Measurements from ENCODE around the gene MPO. TPM values are rescaled to one million over a fixed set of nuclear protein-coding genes. Genes with fewer than 3 reads are reported as not detected.

Gene MPO
- 1 to 10 TPM in 2 of 6 experiments, under 1 TPM in 2, not detected in 2; 0.26 to 4.2 (median 1.9) TPM for total RNA-seq
- long read RNA-seq, partial matches to known transcripts, result 1 of 1 reads
- long read RNA-seq, other reads (novel, unspliced or antisense), result 0 of 1 reads

GRCh38 chr17:58280480-58281217 is at the start of gene MPO:
MPO (minus strand) TSS chr17:58280935; CDS start chr17:58280758, 177 bp downstream.
- DNase-seq (no peak), ATAC-seq (no peak)
- WGBS (ENCODE audit: insufficient coverage, low coverage, low lambda C conversion rate, missing lambda C conversion rate), result 76% methylated on average over 3 of the region's 5 CpGs
- Histone ChIP-seq H3K27me3 (no peaks in the 10 kb centered on the region), H3K4me1 (peaks cover 0 to 10% (median 0%) of the 10 kb centered on the region in 4 donors), H3K4me3 (no peak within 1 kb of the TSS), H3K9me3 (no peaks in the 10 kb centered on the region), H3K36me3 (no peaks in the 10 kb centered on the region), H3K27ac (no peak within 1 kb of the TSS)
- intact Hi-C loops (cut with DNase I), result no loop called here
- TF ChIP-seq POLR2A (IDR thresholded peaks at IDR 0.05), result no peak
- no peak for TF ChIP-seq CTCF (IDR thresholded peaks at IDR 0.05)

- H3K36me3 ChIP-seq, result no peaks in the 10 kb centered on the region
- H3K4me3 ChIP-seq, result peak overlapping the region; percentile 28 to 50 (median 36)
- H3K27me3 ChIP-seq, result no peaks in the 10 kb centered on the region
- WGBS (ENCODE audit: insufficient coverage, low coverage, low lambda C conversion rate, missing lambda C conversion rate), result 53% methylated on average over 4 of the region's 4 CpGs
- H3K4me1 ChIP-seq, result peaks cover 0 to 2% (median 0%) of the 10 kb centered on the region in 4 donors
- H3K27ac ChIP-seq, result peak overlapping the region in 2 of 3 donors; percentile 63 to 83
- DNase-seq (no peak), ATAC-seq (no peak)
- H3K9me3 ChIP-seq, result no peaks in the 10 kb centered on the region
- intact Hi-C loops (cut with DNase I), result loop anchor here in 1 of 2 donors (10.0 kb wide), 1 partner anchor 45 kb away; no protein-coding TSS in a partner anchor
- TF ChIP-seq POLR2A (IDR thresholded peaks at IDR 0.05) (no peak), CTCF (IDR thresholded peaks at IDR 0.05) (no peak)
These were observed 49.2 kb upstream of the MPO start for GRCh38 chr17:58329810-58330537.

GRCh38 chr17:58329035-58329809 is 48.5 kb upstream of the MPO start:
- H3K4me3 ChIP-seq, result no peak overlapping the region
- peak overlapping the region in 2 of 3 donors; percentile 18 to 47 for H3K27ac ChIP-seq
- ATAC-seq (peak; percentile 30 to 48 (median 37)), DNase-seq (peak in 2 of 3 donors; percentile 47 to 73)
- H3K4me1 ChIP-seq, result peaks cover 0 to 4% (median 0%) of the 10 kb centered on the region in 4 donors
- TF ChIP-seq CTCF (IDR thresholded peaks at IDR 0.05) (peak in 3 of 4 donors; percentile 20 to 36 (median 21)), POLR2A (IDR thresholded peaks at IDR 0.05) (no peak)
- no peaks in the 10 kb centered on the region for H3K27me3 ChIP-seq
- H3K36me3 ChIP-seq, result no peaks in the 10 kb centered on the region
- WGBS (ENCODE audit: insufficient coverage, low coverage, low lambda C conversion rate, missing lambda C conversion rate), result 24% methylated on average over 15 of the region's 16 CpGs
- intact Hi-C loops (cut with DNase I), result loop anchor here in 1 of 2 donors (10.0 kb wide), 1 partner anchor 46 kb away; no protein-coding TSS in a partner anchor
- no peaks in the 10 kb centered on the region for H3K9me3 ChIP-seq
